ENCODE measurements around the gene MCM3AP.

DNA sequence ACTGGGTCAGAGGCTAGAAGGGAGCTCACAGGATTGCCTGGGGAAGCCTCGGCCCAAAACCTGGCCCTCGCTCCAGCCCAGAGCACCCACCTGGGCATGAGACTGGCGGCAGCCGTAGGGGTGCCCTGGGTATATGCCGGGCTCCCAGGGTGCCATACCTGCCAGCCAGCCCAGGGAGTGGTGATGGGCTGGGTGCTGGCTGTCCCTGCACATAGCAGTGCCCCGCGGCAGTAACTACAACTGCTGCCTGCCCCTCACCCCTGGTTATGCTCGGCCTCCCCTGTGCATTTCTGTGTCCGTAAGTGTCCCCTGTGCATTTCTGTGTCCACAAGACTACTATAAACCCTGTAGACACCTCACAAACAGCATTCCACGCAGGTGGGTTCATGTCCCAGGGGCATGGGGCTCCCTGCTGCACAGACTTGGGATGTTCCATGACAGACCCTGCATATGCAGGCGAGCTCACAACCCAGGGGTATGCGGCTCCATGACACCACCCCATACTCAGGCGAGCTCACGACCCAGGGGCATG, 95.4 kb downstream of the MCM3AP start:
- TF ChIP-seq, protein P1, sequence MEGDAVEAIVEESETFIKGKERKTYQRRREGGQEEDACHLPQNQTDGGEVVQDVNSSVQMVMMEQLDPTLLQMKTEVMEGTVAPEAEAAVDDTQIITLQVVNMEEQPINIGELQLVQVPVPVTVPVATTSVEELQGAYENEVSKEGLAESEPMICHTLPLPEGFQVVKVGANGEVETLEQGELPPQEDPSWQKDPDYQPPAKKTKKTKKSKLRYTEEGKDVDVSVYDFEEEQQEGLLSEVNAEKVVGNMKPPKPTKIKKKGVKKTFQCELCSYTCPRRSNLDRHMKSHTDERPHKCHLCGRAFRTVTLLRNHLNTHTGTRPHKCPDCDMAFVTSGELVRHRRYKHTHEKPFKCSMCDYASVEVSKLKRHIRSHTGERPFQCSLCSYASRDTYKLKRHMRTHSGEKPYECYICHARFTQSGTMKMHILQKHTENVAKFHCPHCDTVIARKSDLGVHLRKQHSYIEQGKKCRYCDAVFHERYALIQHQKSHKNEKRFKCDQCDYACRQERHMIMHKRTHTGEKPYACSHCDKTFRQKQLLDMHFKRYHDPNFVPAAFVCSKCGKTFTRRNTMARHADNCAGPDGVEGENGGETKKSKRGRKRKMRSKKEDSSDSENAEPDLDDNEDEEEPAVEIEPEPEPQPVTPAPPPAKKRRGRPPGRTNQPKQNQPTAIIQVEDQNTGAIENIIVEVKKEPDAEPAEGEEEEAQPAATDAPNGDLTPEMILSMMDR (IDR thresholded peaks at IDR 0.05; ENCODE audit: low read length): no peak
- no peak for TF ChIP-seq EZH2 (IDR thresholded peaks at IDR 0.05; ENCODE audit: borderline replicate concordance, low read length)

Data from OCI-LY1 (cell line).